IMR-90 (cell line): ENCODE data around the gene TRIM63. TPM values are rescaled to one million over a fixed set of nuclear protein-coding genes. Genes with fewer than 3 reads are reported as not detected.

ENCODE experiments used
- ATAC-seq: fragments of 200-7000 bp; cut with Tn5 transposase; 2 replicates; pipeline ENCODE4 v1.9.1; 2020; ENCODE audit warnings: low read depth, mild to moderate bottlenecking, moderate library complexity
- BruUV-seq: library from RNA; stranded (reverse); fragments of 400-500 nt; replicated peaks from 2 replicates; lab custom pipeline; 2021; lab: Mats Ljungman, UMichigan
- CTCF ChIA-PET: fragments of 300-600 bp; formaldehyde crosslinking; extraction: SDS; loops from one replicate; lab custom pipeline; 2021; ENCODE audit warnings: antibody characterized with exemption; lab: Yijun Ruan, JAX
- POLR2A ChIA-PET: fragments of 300-600 bp; sonication (Branson Sonifier 250); formaldehyde crosslinking; loops from one replicate; lab custom pipeline; 2022; ENCODE audit warnings: antibody characterized with exemption; ENCODE audit not compliant: unreplicated experiment; lab: Charles Lee
- DNase-seq: peaks from one replicate; pipeline ENCODE4 v3.0.0; 2013
- H2AFZ ChIP-seq: replicated peaks from 2 replicates; pipeline ENCODE3; 2013; ENCODE audit warnings: low read length, mild to moderate bottlenecking; ENCODE audit not compliant: poor library complexity
- H2AK5ac ChIP-seq: 2 replicates; pipeline ENCODE4 v1.6.1; 2013; ENCODE audit warnings: low read depth, low read length, inconsistent platforms
- H2AK9ac ChIP-seq: replicated peaks from 2 replicates; pipeline ENCODE3; 2013; ENCODE audit warnings: mild to moderate bottlenecking, low read depth, low read length, moderate library complexity; ENCODE audit not compliant: poor library complexity
- H2BK120ac ChIP-seq: 2 replicates; pipeline ENCODE4 v1.6.1; 2013; ENCODE audit warnings: low read depth, low read length, inconsistent platforms
- H2BK15ac ChIP-seq: 3 replicates; pipeline ENCODE4 v1.6.1; 2013; ENCODE audit warnings: low read depth, low read length, inconsistent platforms
- H2BK20ac ChIP-seq: 2 replicates; pipeline ENCODE4 v1.6.1; 2013; ENCODE audit warnings: low read depth, mild to moderate bottlenecking, inconsistent platforms, low read length, moderate library complexity
- H2BK5ac ChIP-seq: 2 replicates; pipeline ENCODE4 v1.6.1; 2013; ENCODE audit warnings: mild to moderate bottlenecking, low read depth, low read length, inconsistent platforms; ENCODE audit not compliant: poor library complexity, severe bottlenecking
- H3K14ac ChIP-seq: replicated peaks from 2 replicates; pipeline ENCODE4 v1.6.1; 2013; ENCODE audit warnings: low read depth, low read length, inconsistent platforms
- H3K18ac ChIP-seq: 2 replicates; pipeline ENCODE4 v1.6.1; 2013; ENCODE audit warnings: low read depth, low read length, control low read depth
- H3K23ac ChIP-seq: 2 replicates; pipeline ENCODE4 v1.6.1; 2013; ENCODE audit warnings: low read depth, low read length, inconsistent platforms
- H3K27ac ChIP-seq: 2 replicates; pipeline ENCODE4 v1.5.1; 2013; ENCODE audit warnings: mild to moderate bottlenecking, control low read depth, low read length; ENCODE audit not compliant: insufficient read depth
- H3K27me3 ChIP-seq: 2 replicates; pipeline ENCODE4 v1.6.1; 2013; ENCODE audit warnings: low read length; ENCODE audit not compliant: control insufficient read depth, insufficient read depth
- H3K36me3 ChIP-seq: 2 replicates; pipeline ENCODE4 v1.6.1; 2013; ENCODE audit warnings: low read length, mixed read lengths; ENCODE audit not compliant: control insufficient read depth, insufficient read depth
- H3K4ac ChIP-seq: 2 replicates; pipeline ENCODE4 v1.6.1; 2013; ENCODE audit warnings: low read depth, low read length, inconsistent platforms
- H3K4me1 ChIP-seq: 2 replicates; pipeline ENCODE4 v1.6.1; 2013; ENCODE audit warnings: low read length, mixed read lengths; ENCODE audit not compliant: control insufficient read depth, insufficient read depth
- H3K4me2 ChIP-seq: 2 replicates; pipeline ENCODE4 v1.6.1; 2013; ENCODE audit warnings: low read depth, mild to moderate bottlenecking, control low read depth, low read length, moderate library complexity
- H3K4me3 ChIP-seq: 2 replicates; pipeline ENCODE4 v1.5.1; 2013; ENCODE audit warnings: low read depth, mild to moderate bottlenecking, control low read depth, low read length, moderate library complexity; ENCODE audit not compliant: insufficient read depth
- H3K56ac ChIP-seq: 2 replicates; pipeline ENCODE4 v1.6.1; 2013; ENCODE audit warnings: low read length, inconsistent platforms; ENCODE audit not compliant: insufficient read depth; ENCODE audit errors: extremely low read depth
- H3K79me1 ChIP-seq, 2 experiments: 2 replicates each; pipeline ENCODE4 v1.6.1; 2013; ENCODE audit warnings: low read length in 2 of 2, inconsistent platforms in 1 of 2, low read depth in 1 of 2
- H3K9ac ChIP-seq: 2 replicates; pipeline ENCODE4 v1.6.1; 2013; ENCODE audit warnings: low read depth, low read length, control low read depth
- H3K9me1 ChIP-seq: 2 replicates; pipeline ENCODE4 v1.6.1; 2013; ENCODE audit warnings: low read length, inconsistent platforms; ENCODE audit not compliant: insufficient read depth
- H3K9me3 ChIP-seq: 2 replicates; pipeline ENCODE4 v1.6.1; 2013; ENCODE audit warnings: low read length; ENCODE audit not compliant: control insufficient read depth, insufficient read depth
- H4K20me1 ChIP-seq: 2 replicates; pipeline ENCODE4 v1.6.1; 2013; ENCODE audit warnings: low read length, inconsistent platforms; ENCODE audit not compliant: insufficient read depth
- H4K5ac ChIP-seq: 2 replicates; pipeline ENCODE4 v1.6.1; 2013; ENCODE audit warnings: mild to moderate bottlenecking, low read depth, low read length, control low read depth
- H4K8ac ChIP-seq, 2 experiments: 2 replicates each; pipeline ENCODE4 v1.6.1; 2013; ENCODE audit warnings: low read depth in 2 of 2, low read length in 2 of 2, control low read depth in 1 of 2, inconsistent platforms in 1 of 2
- H4K91ac ChIP-seq: 2 replicates; pipeline ENCODE4 v1.6.1; 2013; ENCODE audit warnings: low read depth, low read length, inconsistent platforms; ENCODE audit not compliant: insufficient read depth
- CEBPB ChIP-seq: IDR thresholded peaks from 2 replicates; pipeline ENCODE4 v1.6.1; 2012; ENCODE audit warnings: low read depth, low read length, improper control_type of control experiment
- CHD1 ChIP-seq: IDR thresholded peaks from 2 replicates; pipeline ENCODE4 v1.6.1; 2012; ENCODE audit warnings: low read depth, low read length, improper control_type of control experiment
- MAFK ChIP-seq: IDR thresholded peaks from 2 replicates; pipeline ENCODE4 v1.6.1; 2012; ENCODE audit warnings: low read depth, low read length, improper control_type of control experiment
- MXI1 ChIP-seq: IDR thresholded peaks from 2 replicates; pipeline ENCODE4 v1.6.1; 2012; ENCODE audit warnings: low read depth, mild to moderate bottlenecking, low read length, moderate library complexity, borderline replicate concordance
- NFE2L2 ChIP-seq: fragments of 150-350 bp; IDR thresholded peaks from 2 replicates; pipeline ENCODE4 v1.6.1; 2016; ENCODE audit warnings: low read depth, mild to moderate bottlenecking, low read length
- POLR2A ChIP-seq: IDR thresholded peaks from 2 replicates; pipeline ENCODE4 v1.6.1; 2012; ENCODE audit warnings: mild to moderate bottlenecking, low read depth, low read length
- RCOR1 ChIP-seq: IDR thresholded peaks from 2 replicates; pipeline ENCODE4 v1.6.1; 2012; ENCODE audit warnings: mild to moderate bottlenecking, low read length, improper control_type of control experiment; ENCODE audit not compliant: insufficient replicate concordance
- RFX5 ChIP-seq: IDR thresholded peaks from 2 replicates; pipeline ENCODE4 v1.8.0; 2012; ENCODE audit warnings: low read depth, mild to moderate bottlenecking, low read length, moderate library complexity
- SMC3 ChIP-seq: fragments of 150-350 bp; IDR thresholded peaks from 2 replicates; pipeline ENCODE4 v1.6.1; 2016; ENCODE audit warnings: low read depth, mild to moderate bottlenecking, antibody characterized with exemption, low read length, moderate library complexity
- WGBS, 2 experiments: methylation state at CpG; one replicate each; pipeline versions ENCODE4 v1.1.5 to v1.1.7; 2013; ENCODE audit warnings: missing lambda C conversion rate in 2 of 2; ENCODE audit not compliant: insufficient read length in 1 of 2; ENCODE audit errors: extremely low coverage in 2 of 2; 5-methylcytosine and 5-hydroxymethylcytosine counted together
- dilution Hi-C: fragments of 300-500 bp; cut with HindIII; formaldehyde crosslinking; loops from one replicate; pipeline ENCODE4 v1.14.3; 2018; ENCODE audit warnings: low sequenced_read_pairs; ENCODE audit not compliant: unreplicated experiment
- in situ Hi-C: fragments of 300-500 bp; cut with MboI; formaldehyde crosslinking; loops from 3 replicates; pipeline ENCODE4 v1.14.3; 2019; ENCODE audit warnings: low sequenced_read_pairs, inconsistent platforms, mixed read lengths
- intact Hi-C: fragments of 100-400 bp; cut with micrococcal nuclease; formaldehyde crosslinking; loops from 2 replicates; pipeline ENCODE4 v1.10.0; 2022
- polyA plus RNA-seq, 3 experiments: library from polyadenylated mRNA; depleted of rRNA; stranded (reverse); fragments of >200 nt; gene quantifications; 2 replicates each; pipeline ENCODE4 v1.2.3, GENCODE V29; 2012; ENCODE audit warnings: low replicate concordance in 1 of 3
- total RNA-seq: library from RNA; depleted of rRNA; stranded (reverse); fragments of >200 nt; gene quantifications from 2 replicates; pipeline ENCODE4 v1.2.3, GENCODE V29; 2012
- TF ChIP-seq, protein P1 (sequence below): conservative IDR thresholded peaks from 2 replicates; pipeline ENCODE4 v1.5.1; 2012; ENCODE audit warnings: mild to moderate bottlenecking, low read depth, low read length, improper control_type of control experiment
- TF ChIP-seq, protein P2 (sequence below): fragments of 150-350 bp; IDR thresholded peaks from 2 replicates; pipeline ENCODE4 v1.6.1; 2016; ENCODE audit warnings: low read depth, mild to moderate bottlenecking, low read length, moderate library complexity, borderline replicate concordance

TRIM63 gene
- total and polyA plus RNA-seq, 2 of the 4 experiments (the other 2 are of a cell fraction) = not detected

DNA sequence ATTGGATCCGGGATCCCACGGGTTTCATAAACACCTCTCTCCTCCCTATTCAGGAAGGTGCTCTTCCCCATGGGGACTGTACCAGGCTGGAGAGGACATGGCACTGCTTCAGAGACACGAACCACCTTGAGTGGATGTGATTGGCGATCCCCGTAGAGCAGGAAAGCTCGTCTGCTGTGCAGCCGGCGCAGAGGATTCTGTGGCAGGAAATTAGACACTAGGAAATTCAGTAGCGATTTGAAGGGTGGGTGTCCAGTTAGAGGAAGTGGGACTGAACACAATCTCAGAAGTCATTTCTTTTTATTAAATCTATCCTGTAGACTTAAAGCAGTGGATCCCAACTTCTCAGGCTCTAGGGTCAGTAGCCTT is 45.0 kb upstream of the TRIM63 start:
- Histone ChIP-seq H3K4me2 (peak overlapping the region; percentile 86), H4K91ac (no peak overlapping the region), H2BK5ac (no peak overlapping the region), H2BK20ac (no peak overlapping the region), H2BK15ac (no peak overlapping the region), H3K4ac (no peak overlapping the region), H3K18ac (no peak overlapping the region), H3K9me1 (no peaks in the 10 kb centered on the region), H4K8ac (peak overlapping the region; percentile 46 to 50; a peak in 3 of 4 replicates), H3K27me3 (no peaks in the 10 kb centered on the region), H3K9ac (peak overlapping the region; percentile 88), H2AK5ac (peak overlapping the region; percentile 43; the same call in 1 of the 2 replicates), H3K23ac (peak overlapping the region; percentile 28; the same call in 1 of the 2 replicates), H3K14ac (no peak overlapping the region), H3K56ac (no peak overlapping the region), H3K4me3 (peak overlapping the region; percentile 98), H4K20me1 (no peaks in the 10 kb centered on the region), H3K36me3 (peaks cover 4% of the 10 kb centered on the region; the same call in 1 of the 2 replicates), H2BK120ac (no peak overlapping the region), H3K9me3 (no peaks in the 10 kb centered on the region), H3K4me1 (no peaks in the 10 kb centered on the region), H4K5ac (no peak overlapping the region), H2AFZ (peak overlapping the region; percentile 100), H3K79me1 (peaks cover 16 to 29% of the 10 kb centered on the region in 2 experiments), H2AK9ac (no peak overlapping the region), H3K27ac (peak overlapping the region; percentile 19; the same call in 1 of the 2 replicates)
- dilution Hi-C loops = no loop called here
- no peak for ATAC-seq
- in situ Hi-C loops = no loop called here
- intact Hi-C loops = no loop called here
- no TSS peak for BruUV-seq
- ChIA-PET CTCF (interaction anchor here (0.5 to 1.1 kb wide), 4 partner anchors 10 to 307 kb away, joined by 3 read pairs; no protein-coding TSS in a partner anchor), POLR2A (no interaction called here)
- 0% methylated on average over 3 of the region's 9 CpGs; no CpG with 5 or more reads in 1 of the 2 experiments for WGBS, 2 experiments
- TF ChIP-seq SMC3 (no peak), NFE2L2 (no peak), RFX5 (no peak), MXI1 (no peak), RCOR1 (no peak), POLR2A (no peak), CHD1 (no peak), MAFK (no peak), CEBPB (no peak)
- TF ChIP-seq, protein P1, sequence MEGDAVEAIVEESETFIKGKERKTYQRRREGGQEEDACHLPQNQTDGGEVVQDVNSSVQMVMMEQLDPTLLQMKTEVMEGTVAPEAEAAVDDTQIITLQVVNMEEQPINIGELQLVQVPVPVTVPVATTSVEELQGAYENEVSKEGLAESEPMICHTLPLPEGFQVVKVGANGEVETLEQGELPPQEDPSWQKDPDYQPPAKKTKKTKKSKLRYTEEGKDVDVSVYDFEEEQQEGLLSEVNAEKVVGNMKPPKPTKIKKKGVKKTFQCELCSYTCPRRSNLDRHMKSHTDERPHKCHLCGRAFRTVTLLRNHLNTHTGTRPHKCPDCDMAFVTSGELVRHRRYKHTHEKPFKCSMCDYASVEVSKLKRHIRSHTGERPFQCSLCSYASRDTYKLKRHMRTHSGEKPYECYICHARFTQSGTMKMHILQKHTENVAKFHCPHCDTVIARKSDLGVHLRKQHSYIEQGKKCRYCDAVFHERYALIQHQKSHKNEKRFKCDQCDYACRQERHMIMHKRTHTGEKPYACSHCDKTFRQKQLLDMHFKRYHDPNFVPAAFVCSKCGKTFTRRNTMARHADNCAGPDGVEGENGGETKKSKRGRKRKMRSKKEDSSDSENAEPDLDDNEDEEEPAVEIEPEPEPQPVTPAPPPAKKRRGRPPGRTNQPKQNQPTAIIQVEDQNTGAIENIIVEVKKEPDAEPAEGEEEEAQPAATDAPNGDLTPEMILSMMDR = no peak
- TF ChIP-seq, protein P2, sequence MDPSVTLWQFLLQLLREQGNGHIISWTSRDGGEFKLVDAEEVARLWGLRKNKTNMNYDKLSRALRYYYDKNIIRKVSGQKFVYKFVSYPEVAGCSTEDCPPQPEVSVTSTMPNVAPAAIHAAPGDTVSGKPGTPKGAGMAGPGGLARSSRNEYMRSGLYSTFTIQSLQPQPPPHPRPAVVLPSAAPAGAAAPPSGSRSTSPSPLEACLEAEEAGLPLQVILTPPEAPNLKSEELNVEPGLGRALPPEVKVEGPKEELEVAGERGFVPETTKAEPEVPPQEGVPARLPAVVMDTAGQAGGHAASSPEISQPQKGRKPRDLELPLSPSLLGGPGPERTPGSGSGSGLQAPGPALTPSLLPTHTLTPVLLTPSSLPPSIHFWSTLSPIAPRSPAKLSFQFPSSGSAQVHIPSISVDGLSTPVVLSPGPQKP = no peak
- DNase-seq = no peak
